Measurements from ENCODE around the gene TYSND1.
"Not testable (repeated sequence)": the region's sequence is repeated elsewhere in the genome, so short reads cannot be mapped to it uniquely, and the experiment has no call there.

Gene TYSND1

DNA sequence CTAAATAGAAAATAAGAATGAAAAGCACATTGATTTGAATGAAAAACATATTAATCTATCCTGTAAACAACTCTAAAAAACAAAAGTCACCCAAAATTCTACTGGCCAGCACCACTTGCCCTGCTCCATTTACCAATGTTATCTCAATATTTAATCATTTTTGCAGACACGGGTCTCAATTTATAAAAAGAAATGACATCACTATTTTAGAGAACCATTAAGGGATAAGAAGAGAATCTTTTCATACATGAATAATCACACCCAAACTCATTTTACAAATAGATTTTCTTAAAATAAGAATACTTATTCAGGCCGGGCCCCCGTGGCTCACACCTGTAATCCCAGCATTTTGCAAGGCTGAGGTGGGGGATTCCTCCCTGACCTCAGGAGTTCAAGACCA lies 19.9 kb upstream of the TYSND1 start:
- DNase-seq (ENCODE audit: low read depth): no peak
- no peak overlapping the region for H3K4me3 ChIP-seq (replicated peaks; ENCODE audit: low read depth, low read length)
- TF ChIP-seq, protein P1, sequence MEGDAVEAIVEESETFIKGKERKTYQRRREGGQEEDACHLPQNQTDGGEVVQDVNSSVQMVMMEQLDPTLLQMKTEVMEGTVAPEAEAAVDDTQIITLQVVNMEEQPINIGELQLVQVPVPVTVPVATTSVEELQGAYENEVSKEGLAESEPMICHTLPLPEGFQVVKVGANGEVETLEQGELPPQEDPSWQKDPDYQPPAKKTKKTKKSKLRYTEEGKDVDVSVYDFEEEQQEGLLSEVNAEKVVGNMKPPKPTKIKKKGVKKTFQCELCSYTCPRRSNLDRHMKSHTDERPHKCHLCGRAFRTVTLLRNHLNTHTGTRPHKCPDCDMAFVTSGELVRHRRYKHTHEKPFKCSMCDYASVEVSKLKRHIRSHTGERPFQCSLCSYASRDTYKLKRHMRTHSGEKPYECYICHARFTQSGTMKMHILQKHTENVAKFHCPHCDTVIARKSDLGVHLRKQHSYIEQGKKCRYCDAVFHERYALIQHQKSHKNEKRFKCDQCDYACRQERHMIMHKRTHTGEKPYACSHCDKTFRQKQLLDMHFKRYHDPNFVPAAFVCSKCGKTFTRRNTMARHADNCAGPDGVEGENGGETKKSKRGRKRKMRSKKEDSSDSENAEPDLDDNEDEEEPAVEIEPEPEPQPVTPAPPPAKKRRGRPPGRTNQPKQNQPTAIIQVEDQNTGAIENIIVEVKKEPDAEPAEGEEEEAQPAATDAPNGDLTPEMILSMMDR (IDR thresholded peaks at IDR 0.05; ENCODE audit: low read length, missing control alignments): no peak

DNA sequence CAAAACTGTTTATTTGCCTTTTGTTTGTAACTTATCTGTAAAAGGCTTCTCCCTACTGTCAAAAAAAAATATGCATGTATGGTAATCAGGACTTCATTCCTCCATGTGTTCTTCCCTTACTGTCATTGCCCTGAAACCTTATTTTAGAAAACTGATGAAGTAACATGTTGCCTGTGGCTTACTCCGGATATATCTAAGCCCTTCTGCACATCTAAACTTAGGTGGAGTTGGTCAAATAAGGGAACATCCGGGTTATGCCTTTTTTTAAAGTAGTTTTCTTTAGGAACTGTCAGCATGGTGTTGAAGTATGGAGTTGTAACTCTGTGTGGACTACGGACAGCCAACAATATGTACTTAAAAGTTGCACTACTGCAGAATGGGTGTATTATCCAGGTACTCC lies 17.7 kb upstream of the TYSND1 start:
- DNase-seq (ENCODE audit: low read depth): no peak
- TF ChIP-seq, protein P1 (IDR thresholded peaks at IDR 0.05; ENCODE audit: low read length, missing control alignments): no peak
- no peak overlapping the region for H3K4me3 ChIP-seq (replicated peaks; ENCODE audit: low read depth, low read length)

DNA sequence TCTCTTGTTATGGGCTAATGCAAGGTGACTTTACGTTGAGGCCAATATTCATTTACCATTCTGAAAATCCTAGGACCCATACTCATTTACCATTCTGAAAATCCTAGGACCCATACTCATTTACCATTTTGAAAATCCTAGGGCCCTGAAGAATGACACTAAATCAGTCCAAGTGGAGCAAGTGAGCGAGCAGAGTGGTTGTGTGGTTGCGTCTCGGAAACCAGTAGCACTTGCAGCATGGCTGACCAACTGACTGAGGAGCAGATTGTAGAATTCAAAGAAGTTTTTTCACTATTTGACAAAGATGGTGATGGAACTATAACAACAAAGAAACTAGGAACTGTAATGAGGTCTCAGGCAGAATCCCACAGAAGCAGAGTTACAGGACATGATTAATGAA lies 16.9 kb upstream of the TYSND1 start:
- DNase-seq (ENCODE audit: low read depth): no peak

DNA sequence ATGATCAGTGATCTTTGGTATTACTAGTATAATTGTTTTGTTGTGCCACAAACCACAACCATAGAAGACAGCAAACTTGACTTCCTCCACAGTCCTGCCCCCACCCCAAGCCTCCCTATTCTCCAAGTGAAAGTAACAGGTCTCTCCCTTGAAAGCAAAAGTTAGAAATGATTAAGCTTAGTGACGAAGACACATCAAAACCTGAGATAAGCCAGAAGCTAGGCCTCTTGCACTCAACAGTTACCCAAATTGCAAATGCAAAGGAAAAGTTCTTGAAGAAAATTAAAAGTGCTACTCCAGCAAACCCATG lies 16.3 kb upstream of the TYSND1 start:
- H3K4me3 ChIP-seq (replicated peaks; ENCODE audit: low read depth, low read length): no peak overlapping the region
- DNase-seq (ENCODE audit: low read depth): no peak
- TF ChIP-seq, protein P1 (IDR thresholded peaks at IDR 0.05; ENCODE audit: low read length, missing control alignments): no peak

More for the DNA sequence above, 16.9 kb upstream of the TYSND1 start:
- TF ChIP-seq, protein P1 (IDR thresholded peaks at IDR 0.05; ENCODE audit: low read length, missing control alignments): no peak
- no peak overlapping the region for H3K4me3 ChIP-seq (replicated peaks; ENCODE audit: low read depth, low read length)

DNA sequence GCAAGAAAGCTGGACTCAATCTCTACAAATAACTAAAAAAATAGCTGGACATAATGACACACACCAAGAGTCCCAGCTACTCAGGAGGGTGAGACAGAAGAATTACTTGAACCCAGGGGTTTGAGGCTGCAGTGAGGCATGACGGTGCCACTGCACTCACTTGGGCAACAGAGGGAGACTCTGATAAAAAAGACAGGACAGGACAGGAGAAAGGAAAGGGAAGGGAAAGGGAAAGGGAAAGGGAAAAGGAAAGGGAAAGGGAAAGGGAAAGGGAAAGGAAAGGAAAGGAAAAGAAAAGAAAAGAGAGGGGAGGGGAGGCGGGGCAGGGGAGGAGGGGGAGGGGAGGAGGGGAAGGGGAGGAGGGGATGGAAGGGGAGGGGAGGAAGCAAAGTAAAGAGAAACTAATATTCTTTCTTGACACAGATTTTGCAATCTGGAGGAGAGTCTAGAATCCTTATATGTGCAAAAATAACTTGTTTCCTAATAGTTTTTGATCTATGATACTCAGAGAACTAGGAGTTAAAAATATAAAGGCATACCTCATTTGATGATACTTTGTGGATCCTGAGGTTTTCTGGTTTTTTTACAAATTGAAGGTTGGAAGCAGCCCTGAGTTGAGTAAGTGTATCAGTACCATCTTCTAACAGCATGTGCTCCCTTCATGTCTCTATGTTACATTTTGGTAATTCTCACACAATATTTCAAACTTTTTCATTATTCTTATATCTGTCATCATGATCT lies 15.8 kb upstream of the TYSND1 start:
- no peak overlapping the region for H3K4me3 ChIP-seq (replicated peaks; ENCODE audit: low read depth, low read length)
- TF ChIP-seq, protein P1 (IDR thresholded peaks at IDR 0.05; ENCODE audit: low read length, missing control alignments): no peak
- DNase-seq (ENCODE audit: low read depth): no peak

DNA sequence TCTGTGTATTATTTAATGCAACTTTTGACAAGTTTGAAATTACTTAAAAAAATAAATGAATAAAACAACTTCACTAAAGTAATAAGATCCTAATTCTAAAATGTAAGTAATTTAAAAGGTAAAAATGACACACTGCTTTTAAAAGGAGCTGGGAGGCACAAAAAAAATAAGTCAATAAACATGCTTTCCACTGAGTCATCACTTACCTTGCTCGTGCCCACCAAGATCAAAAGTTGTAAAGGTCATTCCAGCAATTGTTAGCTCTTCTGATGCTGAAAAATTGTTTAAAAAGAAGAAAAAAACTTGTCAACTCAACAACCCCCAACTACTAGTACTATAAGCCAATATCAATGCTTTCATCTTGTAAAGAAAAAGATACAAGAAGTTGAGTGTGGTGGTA lies 14.3 kb upstream of the TYSND1 start:
- H3K4me3 ChIP-seq (replicated peaks; ENCODE audit: low read depth, low read length): no peak overlapping the region

DNA sequence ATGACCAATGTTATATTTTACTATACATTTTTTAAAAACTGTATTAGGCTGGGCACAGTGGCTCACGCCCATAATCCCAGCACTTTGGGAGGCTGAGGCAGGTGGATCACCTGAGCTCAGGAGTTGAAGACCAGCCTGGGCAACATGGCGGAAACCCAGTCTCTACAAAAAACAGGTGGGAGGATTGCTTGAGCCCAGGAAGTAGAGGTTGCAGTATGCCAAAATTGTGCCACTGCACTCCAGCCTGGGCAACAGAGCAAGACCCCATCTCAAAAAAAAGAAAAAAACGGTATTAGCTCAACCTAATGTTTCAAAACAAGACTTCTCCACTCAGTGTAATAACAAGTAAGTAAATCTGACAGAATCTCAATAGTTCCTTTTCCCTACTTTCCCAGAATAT lies 12.9 kb upstream of the TYSND1 start:
- DNase-seq (ENCODE audit: low read depth); H3K4me3 ChIP-seq (replicated peaks; ENCODE audit: low read depth, low read length): not testable (repeated sequence)

More for the DNA sequence above, 14.3 kb upstream of the TYSND1 start:
- DNase-seq (ENCODE audit: low read depth): no peak
- TF ChIP-seq, protein P1 (IDR thresholded peaks at IDR 0.05; ENCODE audit: low read length, missing control alignments): no peak
